SK-N-SH treated with all-trans-retinoic acid at 6 μM for 48 hours (cell line): ENCODE data around the gene WASF1.

Source experiments
- ARNTL ChIP-seq: fragments of 450-650 bp; formaldehyde crosslinking; IDR thresholded peaks from 2 replicates; pipeline ENCODE4 v1.5.0; 2020; ENCODE audit warnings: low read depth, mild to moderate bottlenecking, moderate library complexity, borderline replicate concordance
- BACH2 ChIP-seq: fragments of 250-450 bp; sonication (Bioruptor Pico); IDR thresholded peaks from 2 replicates; pipeline ENCODE4 v1.9.0; 2021; ENCODE audit warnings: mild to moderate bottlenecking, borderline replicate concordance
- CSDC2 ChIP-seq: fragments of 250-450 bp; sonication (Bioruptor Pico); IDR thresholded peaks from 2 replicates; pipeline ENCODE4 v1.5.0; 2020; ENCODE audit warnings: mild to moderate bottlenecking, moderate library complexity
- ISL1 ChIP-seq: fragments of 250-450 bp; sonication (Bioruptor Pico); IDR thresholded peaks from 2 replicates; pipeline ENCODE4 v2.1.2; 2022; ENCODE audit warnings: mild to moderate bottlenecking, moderate library complexity
- RARB ChIP-seq: fragments of 250-450 bp; sonication (Bioruptor Pico); IDR thresholded peaks from 2 replicates; pipeline ENCODE4 v1.8.0; 2021; ENCODE audit warnings: mild to moderate bottlenecking, moderate library complexity
- SNAI2 ChIP-seq: fragments of 250-450 bp; sonication (Bioruptor Pico); IDR thresholded peaks from 2 replicates; pipeline ENCODE4 v1.5.0; 2020; ENCODE audit warnings: mild to moderate bottlenecking, moderate library complexity
- ZC3H10 ChIP-seq: fragments of 250-450 bp; sonication (Bioruptor Pico); IDR thresholded peaks from 2 replicates; pipeline ENCODE4 v1.5.1; 2021; ENCODE audit warnings: mild to moderate bottlenecking, moderate library complexity
- ZFP3 ChIP-seq: fragments of 250-450 bp; sonication (Bioruptor Pico); IDR thresholded peaks from 2 replicates; pipeline ENCODE4 v1.5.0; 2020; ENCODE audit warnings: mild to moderate bottlenecking, moderate library complexity
- ZNF565 ChIP-seq: fragments of 450-650 bp; formaldehyde crosslinking; conservative IDR thresholded peaks from 2 replicates; pipeline ENCODE4 v1.5.0; 2020; ENCODE audit warnings: low read depth, mild to moderate bottlenecking, moderate library complexity
- ZNF70 ChIP-seq: fragments of 450-650 bp; formaldehyde crosslinking; IDR thresholded peaks from 2 replicates; pipeline ENCODE4 v1.5.0; 2020; ENCODE audit warnings: mild to moderate bottlenecking, moderate library complexity
- ZNF8 ChIP-seq: fragments of 450-650 bp; formaldehyde crosslinking; IDR thresholded peaks from 2 replicates; pipeline ENCODE4 v1.5.0; 2020; ENCODE audit warnings: mild to moderate bottlenecking, moderate library complexity
- TF ChIP-seq, protein P1 (sequence below): fragments of 250-450 bp; sonication (Bioruptor Pico); IDR thresholded peaks from 2 replicates; pipeline ENCODE4 v1.8.0; 2021; ENCODE audit warnings: low read depth, mild to moderate bottlenecking, moderate library complexity, borderline replicate concordance
- TF ChIP-seq, protein P2 (sequence below): fragments of 250-450 bp; sonication (Bioruptor Pico); IDR thresholded peaks from 2 replicates; pipeline ENCODE4 v1.5.1; 2021; ENCODE audit warnings: mild to moderate bottlenecking, moderate library complexity
- TF ChIP-seq, protein P3 (sequence below): fragments of 250-450 bp; sonication (Bioruptor Pico); IDR thresholded peaks from 2 replicates; pipeline ENCODE4 v1.5.1; 2020; ENCODE audit warnings: low read depth, mild to moderate bottlenecking, moderate library complexity

DNA sequence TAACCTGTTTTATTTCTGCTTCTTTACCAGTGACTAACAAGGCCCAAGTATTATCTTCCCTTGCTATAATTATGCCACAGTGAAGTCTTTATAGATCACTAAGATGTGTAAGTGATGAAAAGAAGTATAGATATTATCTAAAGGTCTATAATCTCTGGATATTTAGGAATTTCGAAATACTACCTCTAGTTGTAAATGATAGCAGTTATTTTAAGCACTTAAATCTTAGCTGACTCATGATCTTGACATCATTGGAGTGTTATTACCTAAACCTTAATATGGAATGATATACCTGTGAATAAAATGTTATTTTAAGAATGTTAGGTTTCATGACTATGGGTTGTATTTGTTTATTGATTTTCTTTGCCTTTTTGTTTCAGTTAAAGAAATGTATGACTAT, 32.3 kb upstream of the WASF1 start:
- no peak for TF ChIP-seq ZNF565 (CRISPR knock-in tag)
- peak; percentile 34; the same call in 1 of the 2 replicates for TF ChIP-seq ISL1 (CRISPR knock-in tag)
- no peak for TF ChIP-seq CSDC2 (CRISPR knock-in tag)
- TF ChIP-seq BACH2 (CRISPR knock-in tag) = no peak
- no peak for TF ChIP-seq ARNTL (CRISPR knock-in tag)
- no peak for TF ChIP-seq ZC3H10 (CRISPR knock-in tag)
- no peak for TF ChIP-seq ZNF70 (CRISPR knock-in tag)
- TF ChIP-seq RARB = no peak
- TF ChIP-seq, protein P1, sequence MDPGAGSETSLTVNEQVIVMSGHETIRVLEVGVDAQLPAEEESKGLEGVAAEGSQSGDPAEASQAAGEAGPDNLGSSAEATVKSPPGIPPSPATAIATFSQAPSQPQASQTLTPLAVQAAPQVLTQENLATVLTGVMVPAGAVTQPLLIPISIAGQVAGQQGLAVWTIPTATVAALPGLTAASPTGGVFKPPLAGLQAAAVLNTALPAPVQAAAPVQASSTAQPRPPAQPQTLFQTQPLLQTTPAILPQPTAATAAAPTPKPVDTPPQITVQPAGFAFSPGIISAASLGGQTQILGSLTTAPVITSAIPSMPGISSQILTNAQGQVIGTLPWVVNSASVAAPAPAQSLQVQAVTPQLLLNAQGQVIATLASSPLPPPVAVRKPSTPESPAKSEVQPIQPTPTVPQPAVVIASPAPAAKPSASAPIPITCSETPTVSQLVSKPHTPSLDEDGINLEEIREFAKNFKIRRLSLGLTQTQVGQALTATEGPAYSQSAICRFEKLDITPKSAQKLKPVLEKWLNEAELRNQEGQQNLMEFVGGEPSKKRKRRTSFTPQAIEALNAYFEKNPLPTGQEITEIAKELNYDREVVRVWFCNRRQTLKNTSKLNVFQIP = no peak
- no peak for TF ChIP-seq SNAI2 (CRISPR knock-in tag)
- TF ChIP-seq, protein P2, sequence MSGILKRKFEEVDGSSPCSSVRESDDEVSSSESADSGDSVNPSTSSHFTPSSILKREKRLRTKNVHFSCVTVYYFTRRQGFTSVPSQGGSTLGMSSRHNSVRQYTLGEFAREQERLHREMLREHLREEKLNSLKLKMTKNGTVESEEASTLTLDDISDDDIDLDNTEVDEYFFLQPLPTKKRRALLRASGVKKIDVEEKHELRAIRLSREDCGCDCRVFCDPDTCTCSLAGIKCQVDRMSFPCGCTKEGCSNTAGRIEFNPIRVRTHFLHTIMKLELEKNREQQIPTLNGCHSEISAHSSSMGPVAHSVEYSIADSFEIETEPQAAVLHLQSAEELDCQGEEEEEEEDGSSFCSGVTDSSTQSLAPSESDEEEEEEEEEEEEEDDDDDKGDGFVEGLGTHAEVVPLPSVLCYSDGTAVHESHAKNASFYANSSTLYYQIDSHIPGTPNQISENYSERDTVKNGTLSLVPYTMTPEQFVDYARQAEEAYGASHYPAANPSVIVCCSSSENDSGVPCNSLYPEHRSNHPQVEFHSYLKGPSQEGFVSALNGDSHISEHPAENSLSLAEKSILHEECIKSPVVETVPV (CRISPR knock-in tag) = no peak
- TF ChIP-seq ZNF8 (CRISPR knock-in tag) = no peak
- TF ChIP-seq ZFP3 (CRISPR knock-in tag) = no peak
- TF ChIP-seq, protein P3, sequence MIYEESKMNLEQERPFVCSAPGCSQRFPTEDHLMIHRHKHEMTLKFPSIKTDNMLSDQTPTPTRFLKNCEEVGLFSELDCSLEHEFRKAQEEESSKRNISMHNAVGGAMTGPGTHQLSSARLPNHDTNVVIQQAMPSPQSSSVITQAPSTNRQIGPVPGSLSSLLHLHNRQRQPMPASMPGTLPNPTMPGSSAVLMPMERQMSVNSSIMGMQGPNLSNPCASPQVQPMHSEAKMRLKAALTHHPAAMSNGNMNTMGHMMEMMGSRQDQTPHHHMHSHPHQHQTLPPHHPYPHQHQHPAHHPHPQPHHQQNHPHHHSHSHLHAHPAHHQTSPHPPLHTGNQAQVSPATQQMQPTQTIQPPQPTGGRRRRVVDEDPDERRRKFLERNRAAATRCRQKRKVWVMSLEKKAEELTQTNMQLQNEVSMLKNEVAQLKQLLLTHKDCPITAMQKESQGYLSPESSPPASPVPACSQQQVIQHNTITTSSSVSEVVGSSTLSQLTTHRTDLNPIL (CRISPR knock-in tag) = no peak
